Ascending aorta (tissue), 2 donors: ENCODE measurements around the gene FLNA. TPM values are rescaled to one million over a fixed set of nuclear protein-coding genes. Genes with fewer than 3 reads are reported as not detected.
A peak's percentile ranks its signal among the peaks of the same experiment; 100 is the strongest.

Experiments
- DNase-seq, 2 donors: peaks; one replicate each; pipeline ENCODE4 v3.0.0-alpha.2; 2019; ENCODE audit warnings: low spot score in 2 of 2
- H3K27ac ChIP-seq, 2 donors: fragments of 200-600 bp; sonication (generic); one replicate each; pipeline ENCODE4 v1.5.1; 2016 to 2017; ENCODE audit warnings: mild to moderate bottlenecking in 1 of 2
- H3K27me3 ChIP-seq: fragments of 200-600 bp; sonication (generic); one replicate; pipeline ENCODE4 v1.5.1; 2017
- H3K36me3 ChIP-seq, 2 donors: fragments of 200-600 bp; sonication (generic); one replicate each; pipeline ENCODE4 v1.5.1; 2016
- H3K4me1 ChIP-seq, 2 donors: fragments of 200-600 bp; sonication (generic); one replicate each; pipeline ENCODE4 v1.5.1; 2016 to 2017; ENCODE audit warnings: mild to moderate bottlenecking in 1 of 2
- H3K4me3 ChIP-seq, 2 donors: fragments of 200-600 bp; sonication (generic); one replicate each; pipeline ENCODE4 v1.5.1; 2016 to 2017; ENCODE audit warnings: mild to moderate bottlenecking in 1 of 2
- H3K9me3 ChIP-seq, 2 donors: fragments of 200-600 bp; sonication (generic); one replicate each; pipeline ENCODE4 v1.5.1; 2016
- CTCF ChIP-seq, 3 experiments: fragments of 200-600 bp in 2 of 3; fragments of 450-650 bp in 1 of 3; sonication (generic) in 2 of 3; IDR thresholded peaks; one replicate each; pipeline ENCODE4 v1.5.1; 2016 to 2019; ENCODE audit warnings: antibody characterized with exemption in 3 of 3, mild to moderate bottlenecking in 1 of 3, moderate library complexity in 1 of 3
- intact Hi-C: fragments of 100-400 bp; cut with DNase I; formaldehyde crosslinking; loops from one replicate; pipeline ENCODE4 v1.15.1; 2023
- total RNA-seq: library from RNA; depleted of rRNA; stranded (reverse); fragments of >200 nt; gene quantifications from one replicate; pipeline ENCODE4 v1.1.0, GENCODE V29; 2016

FLNA gene
- total RNA-seq, 1 donor from 2014 or later, result 6,152 TPM

GRCh38 chrX:154370300-154371016 is 4.0 kb downstream of the FLNA start:
- DNase-seq, result no peak
- Histone ChIP-seq H3K27ac (peak overlapping the region; percentile 82 to 94), H3K4me1 (peaks cover 7 to 12% of the 10 kb centered on the region in 2 donors), H3K4me3 (peak overlapping the region; percentile 64 to 91), H3K36me3 (peaks cover 45 to 73% of the 10 kb centered on the region in 2 donors), H3K9me3 (no peaks in the 10 kb centered on the region), H3K27me3 (no peaks in the 10 kb centered on the region)
- intact Hi-C loops, result loop anchor here (10.0 kb wide), 1 partner anchor 896 kb away; the partner anchor contains the start of gene HAUS7
- TF ChIP-seq CTCF (IDR thresholded peaks at IDR 0.05), result no peak

- Histone ChIP-seq H3K36me3 (peaks cover 53 to 81% of the 10 kb centered on the region in 2 donors), H3K4me1 (peaks cover 7 to 12% of the 10 kb centered on the region in 2 donors), H3K4me3 (peak overlapping the region; percentile 64 to 91), H3K9me3 (no peaks in the 10 kb centered on the region), H3K27me3 (no peaks in the 10 kb centered on the region), H3K27ac (peak overlapping the region; percentile 91 to 94)
- TF ChIP-seq CTCF (IDR thresholded peaks at IDR 0.05), result no peak
- DNase-seq, result peak; percentile 56 to 90
- intact Hi-C loops, result loop anchor here (10.0 kb wide), 1 partner anchor 895 kb away; the partner anchor contains the start of gene HAUS7
Measured at GRCh38 chrX:154369449-154370299, 4.8 kb downstream of the FLNA start.

- peak; percentile 64 to 92 for DNase-seq
- TF ChIP-seq CTCF (IDR thresholded peaks at IDR 0.05), result no peak
- H3K36me3 ChIP-seq, result peaks cover 58 to 86% of the 10 kb centered on the region in 2 donors
Measured at GRCh38 chrX:154368630-154369448, 5.6 kb downstream of the FLNA start.

GRCh38 chrX:154367474-154368308 is 6.7 kb downstream of the FLNA start:
- Histone ChIP-seq H3K27ac (peak overlapping the region; percentile 91 to 94), H3K4me3 (peak overlapping the region; percentile 64 to 91), H3K4me1 (peaks cover 7 to 12% of the 10 kb centered on the region in 2 donors), H3K36me3 (peaks cover 64 to 81% of the 10 kb centered on the region in 2 donors), H3K27me3 (no peaks in the 10 kb centered on the region), H3K9me3 (no peaks in the 10 kb centered on the region)
- no peak for DNase-seq
- no peak for TF ChIP-seq CTCF (IDR thresholded peaks at IDR 0.05)
- intact Hi-C loops, result no loop called here

More at GRCh38 chrX:154368630-154369448, 5.6 kb downstream of the FLNA start:
- Histone ChIP-seq H3K4me3 (peak overlapping the region; percentile 64 to 91), H3K27me3 (no peaks in the 10 kb centered on the region), H3K4me1 (peaks cover 7 to 12% of the 10 kb centered on the region in 2 donors), H3K9me3 (no peaks in the 10 kb centered on the region), H3K27ac (peak overlapping the region; percentile 91 to 94)
- intact Hi-C loops, result no loop called here
